Measurements from ENCODE around the gene IL9R. TPM values are rescaled to one million over a fixed set of nuclear protein-coding genes. Genes with fewer than 3 reads are reported as not detected.

IL9R gene
- total and polyA plus RNA-seq, 9 of the 15 experiments (the other 6 are each of a cell fraction or from before 2014, with no cell fraction given), result 0.58 to 2.7 (median 1.6) TPM

DNA sequence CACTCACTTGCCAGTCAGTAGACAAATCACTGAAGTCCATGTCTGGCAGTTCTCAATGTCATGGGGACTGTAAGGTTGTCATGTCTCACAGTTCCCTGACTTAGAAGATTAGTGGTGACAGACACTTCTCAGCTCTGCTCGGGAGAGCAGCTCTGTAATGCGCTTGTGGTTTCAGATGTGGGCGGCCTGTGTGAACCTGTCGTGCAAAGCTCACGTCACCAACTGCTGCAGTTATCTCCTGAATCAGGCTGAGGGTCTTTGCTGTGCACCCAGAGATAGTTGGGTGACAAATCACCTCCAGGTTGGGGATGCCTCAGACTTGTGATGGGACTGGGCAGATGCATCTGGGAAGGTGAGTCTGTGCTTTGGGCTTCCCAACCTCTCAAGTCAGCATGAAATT, at the start of gene IL9R (continued):
- TF ChIP-seq MNT (conservative IDR thresholded peaks at IDR 0.05) (no peak), ILF3 (IDR thresholded peaks at IDR 0.05; ENCODE audit: borderline replicate concordance) (no peak), SMAD4 (CRISPR knock-in tag; conservative IDR thresholded peaks at IDR 0.05) (no peak), PYGO2 (tag; IDR thresholded peaks at IDR 0.05) (no peak), MYC (IDR thresholded peaks at IDR 0.05; ENCODE audit: low read depth, low read length) (no peak), MYC (CRISPR knock-in tag; IDR thresholded peaks at IDR 0.05; ENCODE audit: borderline replicate concordance, low read depth) (no peak), ZNF253 (CRISPR knock-in tag; conservative IDR thresholded peaks at IDR 0.05) (no peak), BRF1 (IDR thresholded peaks at IDR 0.05; ENCODE audit: borderline replicate concordance, extremely low read depth, insufficient read length) (no peak), FOXM1 (IDR thresholded peaks at IDR 0.05; ENCODE audit: low read depth) (0 out of 2 replicates have a peak, but pooled peaks have one; percentile 28), FOXM1 (CRISPR knock-in tag; IDR thresholded peaks at IDR 0.05; ENCODE audit: low read depth) (no peak), TARDBP (IDR thresholded peaks at IDR 0.05) (no peak), CTBP1 (IDR thresholded peaks at IDR 0.05; ENCODE audit: borderline replicate concordance) (peak; percentile 60), TEAD1 (CRISPR knock-in tag; IDR thresholded peaks at IDR 0.05) (no peak), KDM1A (IDR thresholded peaks at IDR 0.05) (peak; percentile 50; a peak in 2 of 4 replicates), CREB1 (IDR thresholded peaks at IDR 0.05) (peak; percentile 41; the same call in 1 of the 2 replicates), CREB1 (CRISPR knock-in tag; IDR thresholded peaks at IDR 0.05) (no peak), ZFP1 (CRISPR knock-in tag; IDR thresholded peaks at IDR 0.05) (no peak), ZNF408 (CRISPR knock-in tag; IDR thresholded peaks at IDR 0.05; ENCODE audit: low read depth) (no peak), DPF2 (IDR thresholded peaks at IDR 0.05) (0 out of 2 replicates have a peak, but pooled peaks have one; percentile 37), NONO (IDR thresholded peaks at IDR 0.05; ENCODE audit: low read depth in 2 of 2, low read length in 1 of 2) (no peak), FOXK1 (CRISPR knock-in tag; IDR thresholded peaks at IDR 0.05; ENCODE audit: borderline replicate concordance) (no peak), POLR2AphosphoS5 (IDR thresholded peaks at IDR 0.05; ENCODE audit: control insufficient read depth, insufficient read depth, low read depth, low read length) (no peak), ZNF224 (CRISPR knock-in tag; IDR thresholded peaks at IDR 0.05) (no peak), HDAC1 (IDR thresholded peaks at IDR 0.05) (peak in 1 of 2 experiments; percentile 22; a peak in 1 of 4 replicates), TOE1 (IDR thresholded peaks at IDR 0.05; ENCODE audit: borderline replicate concordance) (no peak), TOE1 (CRISPR knock-in tag; IDR thresholded peaks at IDR 0.05; ENCODE audit: borderline replicate concordance, low read depth) (no peak), ZBTB7A (IDR thresholded peaks at IDR 0.05; ENCODE audit: borderline replicate concordance, control insufficient read depth, low read depth, low read length) (peak; percentile 72; the same call in 1 of the 2 replicates), ZNF507 (tag; conservative IDR thresholded peaks at IDR 0.05) (no peak), GTF2F1 (IDR thresholded peaks at IDR 0.05; ENCODE audit: low read depth, low read length) (no peak), IRF2 (CRISPR knock-in tag; IDR thresholded peaks at IDR 0.05) (no peak)
- TF ChIP-seq, protein P1, sequence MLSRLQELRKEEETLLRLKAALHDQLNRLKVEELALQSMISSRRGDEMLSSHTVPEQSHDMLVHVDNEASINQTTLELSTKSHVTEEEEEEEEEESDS (CRISPR knock-in tag; IDR thresholded peaks at IDR 0.05), result no peak
